ENCODE results near the gene PTGIS.

PTGIS gene

DNA sequence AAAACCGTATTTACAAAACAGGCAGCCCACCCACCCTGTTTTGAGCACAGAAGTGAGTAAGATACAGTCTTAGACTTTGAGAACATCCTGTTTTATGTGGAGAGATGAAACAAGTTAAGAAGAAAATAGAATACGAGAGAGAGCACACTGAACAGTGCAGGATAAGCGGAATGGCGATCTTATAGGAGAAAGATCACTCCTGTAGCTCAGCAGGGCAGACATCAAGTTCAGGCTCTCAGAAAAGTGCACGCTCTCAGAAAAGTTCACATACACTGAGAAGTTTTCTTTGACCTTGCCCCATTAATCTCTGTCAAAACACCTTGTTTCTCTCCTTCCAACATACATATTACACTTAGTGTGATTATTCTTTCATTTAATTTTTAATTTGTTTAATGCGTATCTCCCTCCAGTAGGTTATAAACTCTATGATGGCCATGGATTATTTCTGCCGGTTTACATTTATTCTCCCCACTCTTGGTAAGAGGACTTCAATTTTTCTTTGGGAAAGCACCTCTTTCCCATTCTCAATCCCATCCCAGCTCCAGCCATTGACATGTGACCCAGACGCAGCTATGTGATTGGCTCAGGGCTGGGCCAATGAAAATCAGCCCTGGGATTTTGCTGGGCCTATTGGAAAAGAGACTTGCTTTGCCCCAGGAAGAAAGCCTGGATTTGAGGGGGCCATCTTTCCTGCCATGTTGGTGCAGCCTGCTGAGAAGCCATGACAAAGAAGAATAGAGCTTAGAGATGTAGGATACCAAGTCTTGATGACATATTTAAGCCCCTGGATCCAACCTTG is 101.6 kb downstream of the PTGIS start:
- no peak for ATAC-seq (ENCODE audit: insufficient read depth, low read depth)
- TF ChIP-seq EZH2 (IDR thresholded peaks at IDR 0.05; ENCODE audit: borderline replicate concordance, low read depth, low read length, severe bottlenecking): no peak
- TF ChIP-seq, protein P1, sequence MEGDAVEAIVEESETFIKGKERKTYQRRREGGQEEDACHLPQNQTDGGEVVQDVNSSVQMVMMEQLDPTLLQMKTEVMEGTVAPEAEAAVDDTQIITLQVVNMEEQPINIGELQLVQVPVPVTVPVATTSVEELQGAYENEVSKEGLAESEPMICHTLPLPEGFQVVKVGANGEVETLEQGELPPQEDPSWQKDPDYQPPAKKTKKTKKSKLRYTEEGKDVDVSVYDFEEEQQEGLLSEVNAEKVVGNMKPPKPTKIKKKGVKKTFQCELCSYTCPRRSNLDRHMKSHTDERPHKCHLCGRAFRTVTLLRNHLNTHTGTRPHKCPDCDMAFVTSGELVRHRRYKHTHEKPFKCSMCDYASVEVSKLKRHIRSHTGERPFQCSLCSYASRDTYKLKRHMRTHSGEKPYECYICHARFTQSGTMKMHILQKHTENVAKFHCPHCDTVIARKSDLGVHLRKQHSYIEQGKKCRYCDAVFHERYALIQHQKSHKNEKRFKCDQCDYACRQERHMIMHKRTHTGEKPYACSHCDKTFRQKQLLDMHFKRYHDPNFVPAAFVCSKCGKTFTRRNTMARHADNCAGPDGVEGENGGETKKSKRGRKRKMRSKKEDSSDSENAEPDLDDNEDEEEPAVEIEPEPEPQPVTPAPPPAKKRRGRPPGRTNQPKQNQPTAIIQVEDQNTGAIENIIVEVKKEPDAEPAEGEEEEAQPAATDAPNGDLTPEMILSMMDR (IDR thresholded peaks at IDR 0.05; ENCODE audit: borderline replicate concordance, extremely low read depth, low read length, poor library complexity, severe bottlenecking): no peak
- H2AFZ ChIP-seq (ENCODE audit: low read depth, low read length): no peak overlapping the region
- H3K27ac ChIP-seq (ENCODE audit: low read length): no peak overlapping the region
- H3K9ac ChIP-seq (ENCODE audit: low read depth, low read length): no peak overlapping the region
- H3K79me2 ChIP-seq (ENCODE audit: insufficient read depth, low read length): no peaks in the 10 kb centered on the region
- H3K27me3 ChIP-seq (ENCODE audit: insufficient read depth, low read length, poor library complexity): peaks cover 18% of the 10 kb centered on the region
- no peaks in the 10 kb centered on the region for H3K4me1 ChIP-seq (ENCODE audit: insufficient read depth, low read length)
- H3K36me3 ChIP-seq (ENCODE audit: insufficient read depth, low read length): no peaks in the 10 kb centered on the region
- no peak overlapping the region for H3K4me2 ChIP-seq (ENCODE audit: insufficient read depth, low read length)
- H3K9me3 ChIP-seq (ENCODE audit: insufficient read depth, low read length, severe bottlenecking): no peaks in the 10 kb centered on the region
- peaks cover 5% of the 10 kb centered on the region; the same call in 1 of the 2 replicates for H4K20me1 ChIP-seq (ENCODE audit: insufficient read depth, low read length)
- no peak for DNase-seq
- H3K4me3 ChIP-seq (ENCODE audit: low read depth in 1 of 2, low read length in 2 of 2): no peak overlapping the region

DNA sequence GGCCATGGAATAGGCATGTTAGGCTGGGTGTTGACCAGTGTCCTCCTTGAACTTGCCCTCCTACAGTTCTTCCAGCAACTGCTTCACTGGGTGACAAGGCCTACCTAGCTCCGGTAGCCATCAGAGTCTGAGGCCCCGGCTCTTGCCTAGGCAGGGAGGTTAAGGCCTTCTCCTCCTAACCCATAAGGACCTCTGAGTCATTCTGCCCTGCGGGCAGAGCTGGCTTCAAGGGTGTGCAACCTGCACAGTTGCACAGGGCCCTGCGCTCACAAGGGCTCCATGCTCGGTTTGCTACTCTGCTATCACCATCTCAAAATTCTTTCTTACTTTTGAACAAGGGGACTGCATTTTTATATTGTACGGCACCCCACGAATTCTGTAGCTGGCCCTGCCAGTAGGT is 103.4 kb downstream of the PTGIS start:
- DNase-seq (no peak), ATAC-seq (ENCODE audit: insufficient read depth, low read depth) (no peak; the same call in 2 of the 3 replicates)
- Histone ChIP-seq H3K27ac (ENCODE audit: low read length) (no peak overlapping the region), H3K9me3 (ENCODE audit: insufficient read depth, low read length, severe bottlenecking) (no peaks in the 10 kb centered on the region), H3K4me1 (ENCODE audit: insufficient read depth, low read length) (no peaks in the 10 kb centered on the region), H3K9ac (ENCODE audit: low read depth, low read length) (no peak overlapping the region), H4K20me1 (ENCODE audit: insufficient read depth, low read length) (peaks cover 3% of the 10 kb centered on the region; the same call in 1 of the 2 replicates), H3K4me2 (ENCODE audit: insufficient read depth, low read length) (no peak overlapping the region), H2AFZ (ENCODE audit: low read depth, low read length) (no peak overlapping the region), H3K27me3 (ENCODE audit: insufficient read depth, low read length, poor library complexity) (peaks cover 13% of the 10 kb centered on the region), H3K79me2 (ENCODE audit: insufficient read depth, low read length) (no peaks in the 10 kb centered on the region), H3K36me3 (ENCODE audit: insufficient read depth, low read length) (no peaks in the 10 kb centered on the region), H3K4me3 (ENCODE audit: low read depth in 1 of 2, low read length in 2 of 2) (no peak overlapping the region)
- no peak for TF ChIP-seq EZH2 (IDR thresholded peaks at IDR 0.05; ENCODE audit: borderline replicate concordance, low read depth, low read length, severe bottlenecking)
- TF ChIP-seq, protein P1 (IDR thresholded peaks at IDR 0.05; ENCODE audit: borderline replicate concordance, extremely low read depth, low read length, poor library complexity, severe bottlenecking): no peak

GRCh38 chr20:49462626-49463025 is 105.3 kb downstream of the PTGIS start:
- Histone ChIP-seq H3K9ac (ENCODE audit: low read depth, low read length) (no peak overlapping the region), H3K4me2 (ENCODE audit: insufficient read depth, low read length) (no peak overlapping the region), H3K36me3 (ENCODE audit: insufficient read depth, low read length) (no peaks in the 10 kb centered on the region), H3K79me2 (ENCODE audit: insufficient read depth, low read length) (no peaks in the 10 kb centered on the region), H3K9me3 (ENCODE audit: insufficient read depth, low read length, severe bottlenecking) (no peaks in the 10 kb centered on the region), H3K27ac (ENCODE audit: low read length) (no peak overlapping the region), H3K4me1 (ENCODE audit: insufficient read depth, low read length) (no peaks in the 10 kb centered on the region), H3K4me3 (ENCODE audit: low read depth in 1 of 2, low read length in 2 of 2) (no peak overlapping the region), H2AFZ (ENCODE audit: low read depth, low read length) (no peak overlapping the region), H3K27me3 (ENCODE audit: insufficient read depth, low read length, poor library complexity) (peaks cover 4% of the 10 kb centered on the region), H4K20me1 (ENCODE audit: insufficient read depth, low read length) (no peaks in the 10 kb centered on the region)
- DNase-seq: no peak
- no peak for TF ChIP-seq EZH2 (IDR thresholded peaks at IDR 0.05; ENCODE audit: borderline replicate concordance, low read depth, low read length, severe bottlenecking)
- TF ChIP-seq, protein P1 (IDR thresholded peaks at IDR 0.05; ENCODE audit: borderline replicate concordance, extremely low read depth, low read length, poor library complexity, severe bottlenecking): no peak
- no peak for ATAC-seq (ENCODE audit: insufficient read depth, low read depth)

Measured in DND-41 (cell line).